Activated B cell treated with CpG ODN at 0.5 μM for 24 hours (primary cell): ENCODE measurements around the gene SCGB1D1. TPM values are rescaled to one million over a fixed set of nuclear protein-coding genes. Genes with fewer than 3 reads are reported as not detected.

ENCODE experiments used
- ATAC-seq: fragments of 200-7000 bp; cut with Tn5 transposase; one replicate; pipeline ENCODE4 v1.10.0; 2021; ENCODE audit warnings: low read depth, mild to moderate bottlenecking, moderate library complexity
- CTCF ChIA-PET: fragments of 350-600 bp; sonication (Branson Sonifier 250); formaldehyde crosslinking; loops from one replicate; lab custom pipeline; 2021; ENCODE audit warnings: antibody characterized with exemption; lab: Charles Lee
- POLR2A ChIA-PET: fragments of 350-600 bp; sonication (Branson Sonifier 250); formaldehyde crosslinking; loops from one replicate; lab custom pipeline; 2021; ENCODE audit warnings: antibody characterized with exemption; lab: Charles Lee
- DNase-seq: peaks from one replicate; pipeline ENCODE4 v3.0.0; 2022
- H3K27ac Mint-ChIP-seq: one replicate; pipeline ENCODE4 v1.8.0; 2020; ENCODE audit warnings: mixed read lengths
- H3K27me3 Mint-ChIP-seq: one replicate; pipeline ENCODE4 v1.8.0; 2021; ENCODE audit warnings: mixed read lengths
- H3K36me3 Mint-ChIP-seq: one replicate; pipeline ENCODE4 v1.8.0; 2021; ENCODE audit warnings: low read depth, mixed read lengths
- H3K4me1 Mint-ChIP-seq: one replicate; pipeline ENCODE4 v1.8.0; 2021; ENCODE audit warnings: mixed read lengths
- H3K4me3 Mint-ChIP-seq: one replicate; pipeline ENCODE4 v1.8.0; 2020; ENCODE audit warnings: mild to moderate bottlenecking, mixed read lengths
- H3K9me3 Mint-ChIP-seq: one replicate; pipeline ENCODE4 v1.8.0; 2020; ENCODE audit warnings: mixed read lengths
- intact Hi-C: fragments of 100-400 bp; cut with micrococcal nuclease; formaldehyde crosslinking; loops from one replicate; pipeline ENCODE4 v1.15.1; 2024
- total RNA-seq: library from RNA; stranded (reverse); gene quantifications from 2 replicates; pipeline ENCODE4 v1.2.3, GENCODE V29; 2022
- TF ChIP-seq, protein P1 (sequence below): fragments of 200-600 bp; IDR thresholded peaks from one replicate; pipeline ENCODE4 v1.8.0; 2022; ENCODE audit warnings: antibody characterized with exemption, mild to moderate bottlenecking

The SCGB1D1 gene
- total RNA-seq, 1 donor from 2014 or later = not detected

GRCh38 chr11:62148271-62148980, 41.6 kb upstream of the SCGB1D1 start:
- ChIA-PET POLR2A (interaction anchor here (0.7 kb wide), 1 partner anchor 9 kb away, joined by 7 read pairs; no protein-coding TSS in a partner anchor), CTCF (no interaction called here)
- no peak for DNase-seq
- TF ChIP-seq, protein P1, sequence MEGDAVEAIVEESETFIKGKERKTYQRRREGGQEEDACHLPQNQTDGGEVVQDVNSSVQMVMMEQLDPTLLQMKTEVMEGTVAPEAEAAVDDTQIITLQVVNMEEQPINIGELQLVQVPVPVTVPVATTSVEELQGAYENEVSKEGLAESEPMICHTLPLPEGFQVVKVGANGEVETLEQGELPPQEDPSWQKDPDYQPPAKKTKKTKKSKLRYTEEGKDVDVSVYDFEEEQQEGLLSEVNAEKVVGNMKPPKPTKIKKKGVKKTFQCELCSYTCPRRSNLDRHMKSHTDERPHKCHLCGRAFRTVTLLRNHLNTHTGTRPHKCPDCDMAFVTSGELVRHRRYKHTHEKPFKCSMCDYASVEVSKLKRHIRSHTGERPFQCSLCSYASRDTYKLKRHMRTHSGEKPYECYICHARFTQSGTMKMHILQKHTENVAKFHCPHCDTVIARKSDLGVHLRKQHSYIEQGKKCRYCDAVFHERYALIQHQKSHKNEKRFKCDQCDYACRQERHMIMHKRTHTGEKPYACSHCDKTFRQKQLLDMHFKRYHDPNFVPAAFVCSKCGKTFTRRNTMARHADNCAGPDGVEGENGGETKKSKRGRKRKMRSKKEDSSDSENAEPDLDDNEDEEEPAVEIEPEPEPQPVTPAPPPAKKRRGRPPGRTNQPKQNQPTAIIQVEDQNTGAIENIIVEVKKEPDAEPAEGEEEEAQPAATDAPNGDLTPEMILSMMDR = no peak
- Mint-ChIP-seq H3K4me1 (no peaks in the 10 kb centered on the region), H3K36me3 (peaks cover 85% of the 10 kb centered on the region), H3K9me3 (no peaks in the 10 kb centered on the region), H3K27ac (no peak overlapping the region), H3K4me3 (no peak overlapping the region), H3K27me3 (no peaks in the 10 kb centered on the region)
- intact Hi-C loops = no loop called here
- no peak for ATAC-seq

DNA sequence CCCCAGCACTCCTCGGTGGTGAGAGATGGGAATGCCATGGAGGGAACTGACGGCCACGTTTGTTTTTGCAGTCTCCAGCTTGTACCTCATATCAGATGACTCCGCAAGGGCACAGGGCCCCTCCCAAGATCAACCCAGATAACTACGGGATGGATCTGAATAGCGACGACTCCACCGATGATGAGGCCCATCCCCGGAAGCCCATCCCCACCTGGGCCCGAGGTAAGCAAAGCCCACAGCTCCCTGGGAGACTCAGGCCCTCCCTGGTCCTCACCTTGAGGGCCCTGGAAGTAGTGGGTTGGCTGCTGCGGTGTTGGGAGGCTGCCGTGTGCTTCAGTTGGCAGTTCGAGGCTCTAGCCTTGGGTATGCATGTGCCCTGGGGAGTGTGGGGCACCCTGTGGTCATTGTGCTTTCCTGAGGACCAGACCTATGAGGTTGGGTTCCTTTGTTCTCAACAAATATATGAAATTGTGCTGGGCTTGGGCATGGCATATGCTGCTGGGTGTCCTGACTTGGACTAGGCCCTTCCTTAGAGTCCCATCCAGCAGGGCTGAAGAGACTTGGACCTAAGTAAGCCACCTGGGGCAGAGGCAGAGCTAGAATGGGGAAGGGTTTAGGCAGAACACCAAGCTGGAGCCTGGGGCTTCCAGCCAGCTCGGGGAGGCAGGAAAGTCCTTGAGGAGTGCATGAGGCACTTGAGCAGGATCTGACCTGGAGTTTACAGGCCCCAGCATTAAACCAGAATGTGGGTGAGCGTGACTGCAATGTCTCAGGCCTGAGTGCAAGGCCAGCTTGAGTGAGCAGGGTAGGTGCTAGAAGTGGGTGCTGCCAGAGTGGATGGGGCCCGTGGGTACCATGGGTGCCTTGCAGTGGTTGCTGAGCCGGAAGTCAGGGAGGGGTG, 39.8 kb upstream of the SCGB1D1 start:
- TF ChIP-seq, protein P1 = no peak
- Mint-ChIP-seq H3K36me3 (peaks cover 77% of the 10 kb centered on the region), H3K27me3 (no peaks in the 10 kb centered on the region), H3K9me3 (no peaks in the 10 kb centered on the region), H3K4me1 (no peaks in the 10 kb centered on the region), H3K27ac (no peak overlapping the region), H3K4me3 (no peak overlapping the region)
- CTCF ChIA-PET = no interaction called here
- POLR2A ChIA-PET = no interaction called here
- ATAC-seq (no peak), DNase-seq (no peak)
- intact Hi-C loops = no loop called here

GRCh38 chr11:62150887-62151736, 38.9 kb upstream of the SCGB1D1 start:
- TF ChIP-seq, protein P1 = no peak
- Mint-ChIP-seq H3K4me3 (no peak overlapping the region), H3K27me3 (no peaks in the 10 kb centered on the region), H3K27ac (no peak overlapping the region), H3K4me1 (no peaks in the 10 kb centered on the region), H3K9me3 (no peaks in the 10 kb centered on the region), H3K36me3 (peaks cover 69% of the 10 kb centered on the region)
- no peak for DNase-seq
- no peak for ATAC-seq
- CTCF ChIA-PET = no interaction called here
- intact Hi-C loops = no loop called here
- POLR2A ChIA-PET = no interaction called here

DNA sequence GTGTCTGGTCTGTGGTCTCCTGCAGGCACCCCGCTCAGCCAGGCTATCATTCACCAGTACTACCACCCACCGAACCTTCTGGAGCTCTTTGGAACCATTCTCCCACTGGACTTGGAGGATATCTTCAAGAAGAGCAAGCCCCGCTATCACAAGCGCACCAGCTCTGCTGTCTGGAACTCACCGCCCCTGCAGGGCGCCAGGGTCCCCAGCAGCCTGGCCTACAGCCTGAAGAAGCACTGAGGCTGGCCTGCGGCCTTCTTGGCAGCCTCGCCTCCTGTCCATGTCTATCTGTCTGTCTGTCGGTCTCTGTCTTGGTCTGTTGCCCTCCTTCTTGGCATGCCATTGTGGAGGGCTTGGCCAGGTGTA, 38.3 kb upstream of the SCGB1D1 start:
- no peak overlapping the region for H3K4me3 Mint-ChIP-seq
- POLR2A ChIA-PET = no interaction called here
- H3K27me3 Mint-ChIP-seq = no peaks in the 10 kb centered on the region
- intact Hi-C loops = no loop called here
- peaks cover 63% of the 10 kb centered on the region for H3K36me3 Mint-ChIP-seq
- ATAC-seq = no peak
- DNase-seq = no peak
- H3K4me1 Mint-ChIP-seq = no peaks in the 10 kb centered on the region
- H3K27ac Mint-ChIP-seq = no peak overlapping the region
- CTCF ChIA-PET = no interaction called here
- H3K9me3 Mint-ChIP-seq = no peaks in the 10 kb centered on the region
- TF ChIP-seq, protein P1 = no peak
